ENCODE results near the gene PAAF1. TPM values are rescaled to one million over a fixed set of nuclear protein-coding genes. Genes with fewer than 3 reads are reported as not detected.

The PAAF1 gene
- total and polyA plus RNA-seq, 7 donors: 10.9 to 20.7 (median 16.7) TPM

- no peak overlapping the region for H3K27ac ChIP-seq
- DNase-seq: no peak
- WGBS, 2 donors: 44 to 65% methylated on average over 1 of the region's 1 CpG
- intact Hi-C loops (cut with DNase I): no loop called here
- peaks cover 0 to 68% (median 7%) of the 10 kb centered on the region in 4 donors for H3K36me3 ChIP-seq
- H3K4me3 ChIP-seq: no peak overlapping the region
- H3K27me3 ChIP-seq: no peaks in the 10 kb centered on the region
- no peaks in the 10 kb centered on the region for H3K4me1 ChIP-seq
- TF ChIP-seq EP300 (IDR thresholded peaks at IDR 0.05) (no peak), POLR2AphosphoS5 (IDR thresholded peaks at IDR 0.05) (no peak), POLR2A (IDR thresholded peaks at IDR 0.05) (no peak), CTCF (IDR thresholded peaks at IDR 0.05) (no peak)
- H3K9me3 ChIP-seq: no peaks in the 10 kb centered on the region
These were observed 12.2 kb downstream of the PAAF1 start for GRCh38 chr11:73889019-73889418.

GRCh38 chr11:73889536-73889935, 12.7 kb downstream of the PAAF1 start:
- no peak for DNase-seq
- no peak overlapping the region for H3K4me3 ChIP-seq
- H3K4me1 ChIP-seq: no peaks in the 10 kb centered on the region
- WGBS, 2 donors: 94 to 97% methylated on average over 1 of the region's 1 CpG
- no peak overlapping the region for H3K27ac ChIP-seq
- H3K27me3 ChIP-seq: no peaks in the 10 kb centered on the region
- no peaks in the 10 kb centered on the region for H3K9me3 ChIP-seq
- H3K36me3 ChIP-seq: peaks cover 0 to 67% (median 5%) of the 10 kb centered on the region in 4 donors
- TF ChIP-seq EP300 (IDR thresholded peaks at IDR 0.05) (no peak), POLR2A (IDR thresholded peaks at IDR 0.05) (no peak), POLR2AphosphoS5 (IDR thresholded peaks at IDR 0.05) (no peak), CTCF (IDR thresholded peaks at IDR 0.05) (no peak)
- intact Hi-C loops (cut with DNase I): no loop called here

DNA sequence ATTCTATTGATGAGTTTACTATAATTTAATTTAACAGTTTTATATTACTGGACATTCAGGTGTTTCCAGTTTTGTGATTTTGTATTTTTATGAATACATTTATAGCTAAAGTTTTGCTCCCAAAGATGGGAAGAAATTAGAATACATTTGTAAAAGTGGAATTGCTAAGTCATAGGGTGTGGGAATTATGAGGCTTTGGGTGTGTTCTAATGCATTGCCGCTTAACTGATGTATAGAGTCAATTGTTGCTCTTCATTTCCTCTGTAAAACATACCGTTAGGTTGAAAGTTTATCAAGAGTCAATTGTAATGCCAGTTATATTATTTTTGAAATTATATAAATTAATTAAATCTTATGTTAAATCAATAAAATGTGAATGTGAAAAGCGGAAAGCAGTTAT, 16.2 kb downstream of the PAAF1 start:
- 95% methylated on average over 3 of the region's 3 CpGs for WGBS, 2 donors
- Histone ChIP-seq H3K27me3 (no peaks in the 10 kb centered on the region), H3K4me1 (no peaks in the 10 kb centered on the region), H3K4me3 (no peak overlapping the region), H3K9me3 (no peaks in the 10 kb centered on the region), H3K36me3 (peaks cover 0 to 57% (median 5%) of the 10 kb centered on the region in 4 donors), H3K27ac (no peak overlapping the region)
- intact Hi-C loops (cut with DNase I): no loop called here
- TF ChIP-seq EP300 (IDR thresholded peaks at IDR 0.05) (no peak), CTCF (IDR thresholded peaks at IDR 0.05) (no peak), POLR2A (IDR thresholded peaks at IDR 0.05) (no peak), POLR2AphosphoS5 (IDR thresholded peaks at IDR 0.05) (no peak)
- no peak for DNase-seq

DNA sequence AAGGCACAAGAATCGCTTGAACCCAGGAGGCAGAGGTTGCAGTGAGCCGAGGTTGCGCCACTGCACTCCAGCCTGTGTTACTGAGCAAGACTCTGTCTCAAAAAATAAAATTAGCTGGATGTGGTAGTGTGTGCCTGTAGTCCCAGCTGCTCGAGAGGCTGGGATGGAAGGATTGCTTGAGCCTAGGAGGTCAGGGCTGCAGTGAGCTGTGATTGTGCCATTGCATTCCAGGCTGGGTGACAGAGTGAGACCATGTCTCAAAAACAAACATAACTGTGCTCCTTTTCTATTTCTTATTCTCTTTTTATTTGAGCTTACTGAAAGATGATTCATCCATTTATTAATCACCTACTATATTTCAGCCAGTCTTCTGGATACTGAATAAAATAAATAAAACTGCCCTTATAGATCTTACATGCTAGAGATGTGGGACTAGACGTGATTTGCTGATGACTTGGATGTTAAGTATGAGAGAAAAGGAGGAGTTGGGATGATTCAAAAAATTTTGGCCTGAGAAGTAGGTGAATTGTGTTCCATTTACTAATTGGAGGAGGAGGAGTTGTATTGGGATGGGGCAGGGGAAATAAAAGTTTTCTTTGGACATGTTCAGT, 18.0 kb downstream of the PAAF1 start:
- intact Hi-C loops (cut with DNase I): no loop called here
- Histone ChIP-seq H3K36me3 (peaks cover 0 to 51% (median 8%) of the 10 kb centered on the region in 4 donors), H3K27me3 (no peaks in the 10 kb centered on the region), H3K9me3 (no peaks in the 10 kb centered on the region), H3K4me1 (no peaks in the 10 kb centered on the region), H3K27ac (no peak overlapping the region), H3K4me3 (no peak overlapping the region)
- TF ChIP-seq POLR2A (IDR thresholded peaks at IDR 0.05): no peak
- TF ChIP-seq CTCF (IDR thresholded peaks at IDR 0.05): no peak
- TF ChIP-seq POLR2AphosphoS5 (IDR thresholded peaks at IDR 0.05): no peak
- TF ChIP-seq EP300 (IDR thresholded peaks at IDR 0.05): no peak
- 94 to 95% methylated on average over 5 of the region's 5 CpGs for WGBS, 2 donors
- DNase-seq: no peak

DNA sequence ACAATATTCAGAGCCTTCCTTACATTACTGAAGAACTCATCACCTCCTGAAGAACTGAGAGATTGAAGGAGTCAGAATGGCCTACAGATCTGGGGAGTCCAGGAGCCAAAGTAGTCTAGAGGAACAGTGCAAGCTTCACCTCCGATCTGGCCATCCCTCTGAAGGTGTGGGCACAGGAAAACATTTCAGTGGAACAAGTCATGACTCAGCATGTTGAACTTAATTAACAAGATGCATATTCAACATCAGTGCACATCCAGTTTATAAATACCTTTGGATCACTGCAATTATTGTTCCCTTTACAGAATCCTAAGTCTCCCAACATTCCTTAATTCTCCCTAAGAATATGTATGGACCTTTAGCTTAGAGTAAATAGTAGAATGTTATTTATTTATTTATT, 25.5 kb downstream of the PAAF1 start:
- Histone ChIP-seq H3K4me3 (no peak overlapping the region), H3K4me1 (no peaks in the 10 kb centered on the region), H3K27me3 (no peaks in the 10 kb centered on the region), H3K36me3 (peaks cover 0 to 75% (median 5%) of the 10 kb centered on the region in 4 donors), H3K9me3 (no peaks in the 10 kb centered on the region), H3K27ac (no peak overlapping the region)
- intact Hi-C loops (cut with DNase I): no loop called here
- WGBS, 2 donors: 94 to 96% methylated on average over 1 of the region's 1 CpG
- TF ChIP-seq EP300 (IDR thresholded peaks at IDR 0.05) (no peak), POLR2AphosphoS5 (IDR thresholded peaks at IDR 0.05) (no peak), CTCF (IDR thresholded peaks at IDR 0.05) (no peak), POLR2A (IDR thresholded peaks at IDR 0.05) (no peak)
- DNase-seq: no peak

Data from sigmoid colon (tissue), 7 donors.